ENCODE results near the gene CHD9.

CHD9 gene, protein sequence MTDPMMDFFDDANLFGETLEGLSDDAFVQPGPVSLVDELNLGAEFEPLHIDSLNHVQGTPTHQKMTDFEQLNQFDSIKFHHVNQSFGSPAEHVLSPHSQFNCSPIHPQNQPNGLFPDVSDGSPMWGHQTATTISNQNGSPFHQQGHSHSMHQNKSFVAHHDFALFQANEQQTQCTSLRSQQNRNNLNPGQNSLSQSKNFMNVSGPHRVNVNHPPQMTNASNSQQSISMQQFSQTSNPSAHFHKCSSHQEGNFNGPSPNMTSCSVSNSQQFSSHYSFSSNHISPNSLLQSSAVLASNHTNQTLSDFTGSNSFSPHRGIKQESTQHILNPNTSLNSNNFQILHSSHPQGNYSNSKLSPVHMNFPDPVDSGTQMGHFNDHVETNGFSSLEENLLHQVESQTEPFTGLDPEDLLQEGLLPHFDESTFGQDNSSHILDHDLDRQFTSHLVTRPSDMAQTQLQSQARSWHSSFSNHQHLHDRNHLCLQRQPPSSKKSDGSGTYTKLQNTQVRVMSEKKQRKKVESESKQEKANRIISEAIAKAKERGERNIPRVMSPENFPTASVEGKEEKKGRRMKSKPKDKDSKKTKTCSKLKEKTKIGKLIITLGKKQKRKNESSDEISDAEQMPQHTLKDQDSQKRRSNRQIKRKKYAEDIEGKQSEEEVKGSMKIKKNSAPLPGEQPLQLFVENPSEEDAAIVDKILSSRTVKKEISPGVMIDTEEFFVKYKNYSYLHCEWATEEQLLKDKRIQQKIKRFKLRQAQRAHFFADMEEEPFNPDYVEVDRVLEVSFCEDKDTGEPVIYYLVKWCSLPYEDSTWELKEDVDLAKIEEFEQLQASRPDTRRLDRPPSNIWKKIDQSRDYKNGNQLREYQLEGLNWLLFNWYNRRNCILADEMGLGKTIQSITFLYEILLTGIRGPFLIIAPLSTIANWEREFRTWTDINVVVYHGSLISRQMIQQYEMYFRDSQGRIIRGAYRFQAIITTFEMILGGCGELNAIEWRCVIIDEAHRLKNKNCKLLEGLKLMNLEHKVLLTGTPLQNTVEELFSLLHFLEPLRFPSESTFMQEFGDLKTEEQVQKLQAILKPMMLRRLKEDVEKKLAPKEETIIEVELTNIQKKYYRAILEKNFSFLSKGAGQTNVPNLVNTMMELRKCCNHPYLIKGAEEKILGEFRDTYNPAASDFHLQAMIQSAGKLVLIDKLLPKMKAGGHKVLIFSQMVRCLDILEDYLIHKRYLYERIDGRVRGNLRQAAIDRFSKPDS (N-terminal part only)

DNA sequence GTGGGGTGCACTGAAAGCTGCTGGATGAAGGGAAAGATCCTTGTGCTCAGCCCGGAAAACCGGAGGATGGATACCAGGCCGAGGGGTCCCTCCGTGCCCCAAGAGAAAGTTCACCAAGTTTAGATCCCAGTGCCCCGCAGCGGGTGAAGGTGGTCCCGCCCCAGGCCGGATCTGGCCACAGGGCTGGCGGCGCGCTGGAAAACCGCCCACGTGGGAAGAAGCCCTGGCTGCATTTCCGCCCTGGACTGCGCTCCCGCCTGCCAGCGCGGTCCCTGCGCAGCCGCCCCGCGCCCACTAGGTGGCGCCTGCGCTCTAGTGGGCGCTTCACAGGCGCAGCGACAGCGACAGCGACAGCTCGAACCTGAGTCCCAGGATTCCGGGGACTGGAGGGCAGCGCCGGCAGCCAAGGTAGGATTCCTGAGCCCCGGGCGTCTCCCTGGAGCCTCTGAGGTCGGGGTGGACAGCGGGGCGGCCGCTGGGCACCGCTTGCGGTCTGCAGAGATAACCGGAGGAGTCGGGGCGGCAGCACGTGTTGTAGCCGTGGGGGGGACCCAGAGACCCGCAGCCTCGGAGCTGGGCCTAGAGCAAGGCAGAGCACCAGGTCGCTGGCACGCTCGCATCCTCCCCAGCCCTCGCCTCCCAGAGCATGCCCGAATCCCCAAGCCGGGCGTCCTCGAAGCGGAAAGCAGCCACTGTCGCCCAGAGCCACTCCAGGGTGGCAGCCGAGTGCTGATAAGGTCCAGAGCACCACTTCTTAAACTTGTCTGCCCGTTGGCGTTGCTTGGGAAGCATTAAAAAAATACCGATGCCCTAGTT, at the start of gene CHD9:
Gene CHD9 (plus strand): TSS at position 322 of the 816 bp plus-strand sequence. CDS start 101,099 bp downstream, outside the sequence.
- DNase-seq, result peak; percentile 80
- H3K27me3 ChIP-seq (ENCODE audit: insufficient read depth, low read depth, severe bottlenecking), result no peaks in the 10 kb centered on the region

DNA sequence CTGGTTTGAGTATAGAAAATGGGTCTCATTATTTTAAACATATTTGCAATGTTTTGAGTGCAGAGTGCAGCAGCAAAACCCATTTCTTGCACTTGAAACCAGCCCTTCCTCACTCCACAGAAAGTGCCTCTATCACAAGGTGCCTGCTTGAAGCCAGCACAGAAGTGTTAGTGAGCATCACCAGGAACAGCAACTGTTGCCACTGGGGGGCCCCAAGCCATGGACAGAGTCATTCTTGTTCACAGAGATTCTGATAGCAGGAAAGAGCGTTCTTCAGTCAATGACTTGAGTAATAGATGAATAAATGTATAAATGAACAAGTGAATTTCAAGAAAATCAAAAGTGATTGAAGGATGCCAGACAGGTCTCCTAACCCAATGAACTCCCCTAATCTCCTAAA, 47.7 kb upstream of the CHD9 start:
- Histone ChIP-seq H3K27ac (no peak overlapping the region), H3K9me3 (ENCODE audit: severe bottlenecking) (no peaks in the 10 kb centered on the region), H3K36me3 (no peaks in the 10 kb centered on the region), H3K4me3 (ENCODE audit: low read depth, low read length) (no peak overlapping the region), H3K27me3 (ENCODE audit: insufficient read depth, low read depth, severe bottlenecking) (no peaks in the 10 kb centered on the region)
- DNase-seq, result no peak
- TF ChIP-seq, protein P1, sequence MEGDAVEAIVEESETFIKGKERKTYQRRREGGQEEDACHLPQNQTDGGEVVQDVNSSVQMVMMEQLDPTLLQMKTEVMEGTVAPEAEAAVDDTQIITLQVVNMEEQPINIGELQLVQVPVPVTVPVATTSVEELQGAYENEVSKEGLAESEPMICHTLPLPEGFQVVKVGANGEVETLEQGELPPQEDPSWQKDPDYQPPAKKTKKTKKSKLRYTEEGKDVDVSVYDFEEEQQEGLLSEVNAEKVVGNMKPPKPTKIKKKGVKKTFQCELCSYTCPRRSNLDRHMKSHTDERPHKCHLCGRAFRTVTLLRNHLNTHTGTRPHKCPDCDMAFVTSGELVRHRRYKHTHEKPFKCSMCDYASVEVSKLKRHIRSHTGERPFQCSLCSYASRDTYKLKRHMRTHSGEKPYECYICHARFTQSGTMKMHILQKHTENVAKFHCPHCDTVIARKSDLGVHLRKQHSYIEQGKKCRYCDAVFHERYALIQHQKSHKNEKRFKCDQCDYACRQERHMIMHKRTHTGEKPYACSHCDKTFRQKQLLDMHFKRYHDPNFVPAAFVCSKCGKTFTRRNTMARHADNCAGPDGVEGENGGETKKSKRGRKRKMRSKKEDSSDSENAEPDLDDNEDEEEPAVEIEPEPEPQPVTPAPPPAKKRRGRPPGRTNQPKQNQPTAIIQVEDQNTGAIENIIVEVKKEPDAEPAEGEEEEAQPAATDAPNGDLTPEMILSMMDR (IDR thresholded peaks at IDR 0.05; ENCODE audit: low read depth, low read length), result no peak

More for the DNA sequence above, at the start of gene CHD9:
- H3K36me3 ChIP-seq, result no peaks in the 10 kb centered on the region
- TF ChIP-seq, protein P1 (IDR thresholded peaks at IDR 0.05; ENCODE audit: low read depth, low read length), result peak; percentile 96
- no peaks in the 10 kb centered on the region for H3K9me3 ChIP-seq (ENCODE audit: severe bottlenecking)
- peak within 1 kb of the TSS; percentile 48 for H3K27ac ChIP-seq
- peak within 1 kb of the TSS; percentile 60 for H3K4me3 ChIP-seq (ENCODE audit: low read depth, low read length)

DNA sequence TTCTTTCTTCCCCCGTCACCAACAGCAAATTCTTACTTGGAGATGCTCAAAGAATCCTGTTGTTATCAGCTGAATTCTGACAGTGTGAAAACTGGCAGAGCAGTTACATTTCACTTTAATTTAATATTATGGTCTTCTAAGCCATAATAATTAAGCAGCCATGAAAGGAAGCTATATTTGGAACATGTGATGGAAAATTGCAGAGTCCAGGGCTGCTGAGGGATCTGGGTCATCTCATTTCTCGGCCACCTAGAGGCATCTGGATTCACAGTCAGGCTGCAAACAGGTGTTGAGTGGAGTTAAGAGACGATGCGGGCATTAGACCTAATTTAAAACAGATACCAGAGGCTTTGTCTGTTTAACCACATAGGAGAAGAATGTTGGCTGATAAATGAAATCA, 40.5 kb upstream of the CHD9 start:
- H3K9me3 ChIP-seq (ENCODE audit: severe bottlenecking), result no peaks in the 10 kb centered on the region
- no peak overlapping the region for H3K4me3 ChIP-seq (ENCODE audit: low read depth, low read length)
- no peaks in the 10 kb centered on the region for H3K27me3 ChIP-seq (ENCODE audit: insufficient read depth, low read depth, severe bottlenecking)
- no peak overlapping the region for H3K27ac ChIP-seq
- no peak for DNase-seq
- H3K36me3 ChIP-seq, result no peaks in the 10 kb centered on the region
- TF ChIP-seq, protein P1 (IDR thresholded peaks at IDR 0.05; ENCODE audit: low read depth, low read length), result no peak

DNA sequence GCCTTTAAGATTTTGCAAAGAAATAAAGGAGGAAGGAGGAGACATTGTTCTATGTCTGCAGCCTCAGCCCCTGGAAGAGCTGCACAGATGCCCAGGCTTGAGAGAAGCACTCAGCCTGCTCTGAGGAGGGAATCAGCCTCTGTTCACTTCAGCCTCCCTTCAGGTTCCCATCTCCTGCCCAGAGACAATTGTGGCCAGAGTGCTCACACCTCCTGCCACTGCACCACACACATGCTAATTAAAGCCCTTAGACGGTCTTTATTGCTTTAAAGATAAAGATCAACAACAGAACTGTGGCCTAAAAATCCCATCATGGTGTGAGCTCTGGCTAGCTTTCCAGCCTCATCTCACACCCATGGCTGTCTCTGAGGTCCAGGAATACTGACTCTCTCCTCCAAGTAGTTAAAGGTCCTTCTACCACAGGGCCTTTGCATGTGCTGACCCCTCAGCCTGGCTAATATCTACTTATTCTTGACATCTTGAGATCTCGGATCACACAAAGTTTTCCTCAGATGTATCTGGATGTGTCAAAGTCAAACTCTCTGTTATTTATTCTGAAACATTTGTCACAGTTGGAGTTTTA, 35.9 kb upstream of the CHD9 start:
- no peaks in the 10 kb centered on the region for H3K9me3 ChIP-seq (ENCODE audit: severe bottlenecking)
- no peaks in the 10 kb centered on the region for H3K36me3 ChIP-seq
- no peak for DNase-seq
- TF ChIP-seq, protein P1 (IDR thresholded peaks at IDR 0.05; ENCODE audit: low read depth, low read length), result no peak
- H3K27me3 ChIP-seq (ENCODE audit: insufficient read depth, low read depth, severe bottlenecking), result no peaks in the 10 kb centered on the region
- no peak overlapping the region for H3K27ac ChIP-seq
- no peak overlapping the region for H3K4me3 ChIP-seq (ENCODE audit: low read depth, low read length)

Measured in WERI-Rb-1 (cell line).